NCI-H1092 treated with DMSO at 0.1 percent for 48 hours (cell line): ENCODE measurements around the gene TMEM255B.
"Not testable (repeated sequence)": the region's sequence is repeated elsewhere in the genome, so short reads cannot be mapped to it uniquely, and the experiment has no call there.

Experiments
- DNase-seq: peaks from one replicate; lab custom pipeline; 2025; lab: John Stamatoyannopoulos, UW

TMEM255B gene

GRCh38 chr13:113787694-113788093 lies 28.7 kb downstream of the TMEM255B start:
- no peak for DNase-seq

- no peak for DNase-seq
Observed at GRCh38 chr13:113788413-113789135, 29.5 kb downstream of the TMEM255B start.

- DNase-seq: no peak
Observed at GRCh38 chr13:113789167-113789566, 30.1 kb downstream of the TMEM255B start.

GRCh38 chr13:113789931-113790330 lies 30.9 kb downstream of the TMEM255B start:
- DNase-seq: not testable (repeated sequence)

- DNase-seq: no peak
Observed at GRCh38 chr13:113791226-113791625, 32.2 kb downstream of the TMEM255B start.

GRCh38 chr13:113791761-113792160 lies 32.7 kb downstream of the TMEM255B start:
- DNase-seq: no peak

GRCh38 chr13:113792236-113792770 lies 33.3 kb downstream of the TMEM255B start:
- DNase-seq: no peak

- DNase-seq: no peak
Observed at GRCh38 chr13:113792886-113793717, 34.1 kb downstream of the TMEM255B start.

- DNase-seq: no peak
Observed at GRCh38 chr13:113793718-113794085, 34.7 kb downstream of the TMEM255B start.

GRCh38 chr13:113794086-113794485 lies 35.1 kb downstream of the TMEM255B start:
- no peak for DNase-seq

GRCh38 chr13:113794764-113795173 lies 35.7 kb downstream of the TMEM255B start:
- DNase-seq: no peak

- not testable (repeated sequence) for DNase-seq
Observed at GRCh38 chr13:113795362-113795761, 36.3 kb downstream of the TMEM255B start.

- no peak for DNase-seq
Observed at GRCh38 chr13:113796211-113796963, 37.4 kb downstream of the TMEM255B start.

- no peak for DNase-seq
Observed at GRCh38 chr13:113796964-113797676, 38.1 kb downstream of the TMEM255B start.

GRCh38 chr13:113798200-113798811 lies 39.3 kb downstream of the TMEM255B start:
- DNase-seq: no peak

- DNase-seq: no peak
Observed at GRCh38 chr13:113800576-113800926, 41.5 kb downstream of the TMEM255B start.

GRCh38 chr13:113801289-113801961 lies 42.4 kb downstream of the TMEM255B start:
- no peak for DNase-seq

- no peak for DNase-seq
Observed at GRCh38 chr13:113802090-113802531, 43.1 kb downstream of the TMEM255B start.

- no peak for DNase-seq
Observed at GRCh38 chr13:113802761-113803160, 43.7 kb downstream of the TMEM255B start.

GRCh38 chr13:113803409-113804016 lies 44.5 kb downstream of the TMEM255B start:
- no peak for DNase-seq
